NCI-H2196 (cell line): ENCODE results near the gene KIRREL2.
"Not testable (repeated sequence)": the region's sequence is repeated elsewhere in the genome, so short reads cannot be mapped to it uniquely, and the experiment has no call there.

ENCODE experiments used
- DNase-seq: peaks from one replicate; lab custom pipeline; 2025; ENCODE audit not compliant: unreplicated experiment; lab: John Stamatoyannopoulos, UW

KIRREL2 gene

DNA sequence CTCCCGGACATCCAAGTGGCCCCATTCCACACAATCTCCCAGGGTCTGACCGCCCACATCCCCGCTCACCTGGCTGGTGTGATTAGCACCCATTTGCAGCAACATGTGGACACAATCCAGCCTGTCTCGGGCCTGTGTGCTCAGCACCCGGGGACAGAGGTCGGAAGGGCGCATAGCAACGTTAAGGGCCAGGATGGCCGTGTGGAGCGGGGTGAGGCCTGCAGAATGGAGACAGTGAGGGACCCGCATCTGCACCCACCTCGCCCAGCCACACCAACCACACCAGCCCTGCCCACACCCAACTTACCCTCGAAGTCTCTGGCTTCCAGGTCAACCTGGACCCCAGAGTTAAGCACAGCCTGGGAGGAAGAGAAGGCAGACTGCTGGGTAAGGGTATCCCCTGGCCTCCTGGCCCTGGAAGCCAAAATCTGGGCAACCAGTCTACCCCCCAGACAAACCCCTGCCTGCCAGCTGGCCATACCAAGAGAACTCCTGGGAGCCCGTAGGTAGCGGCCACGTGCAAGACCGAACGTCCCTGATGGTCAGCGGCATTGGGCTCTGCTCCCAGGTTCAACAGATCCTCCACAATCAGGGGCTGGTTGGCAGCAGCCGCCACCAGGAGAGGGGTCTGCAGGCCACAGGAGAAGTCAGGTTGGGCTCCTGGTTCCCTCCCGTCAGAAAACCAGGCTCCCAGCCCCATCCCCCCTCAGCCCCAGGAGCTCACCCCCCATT, 39.4 kb downstream of the KIRREL2 start:
- no peak for DNase-seq

DNA sequence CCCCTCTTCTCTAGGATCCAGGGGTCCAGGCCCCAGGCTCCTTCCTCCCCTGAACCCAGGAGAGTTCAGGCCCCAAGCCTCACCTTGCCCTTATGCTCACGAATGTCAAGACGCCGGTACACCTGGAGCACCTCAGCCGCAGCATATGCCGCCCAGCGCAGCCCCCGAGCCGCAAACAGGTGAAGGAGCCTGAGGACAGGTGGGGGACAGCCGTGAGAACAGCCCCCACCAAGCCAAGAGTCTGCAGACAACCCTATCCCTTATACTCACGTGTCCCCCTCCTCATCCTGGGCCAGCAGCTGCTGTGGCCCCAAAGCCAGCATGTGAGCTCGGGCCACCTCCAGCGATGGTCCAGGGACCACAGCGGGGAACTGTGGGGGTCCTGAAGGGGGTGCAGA, 39.9 kb downstream of the KIRREL2 start:
- no peak for DNase-seq

DNA sequence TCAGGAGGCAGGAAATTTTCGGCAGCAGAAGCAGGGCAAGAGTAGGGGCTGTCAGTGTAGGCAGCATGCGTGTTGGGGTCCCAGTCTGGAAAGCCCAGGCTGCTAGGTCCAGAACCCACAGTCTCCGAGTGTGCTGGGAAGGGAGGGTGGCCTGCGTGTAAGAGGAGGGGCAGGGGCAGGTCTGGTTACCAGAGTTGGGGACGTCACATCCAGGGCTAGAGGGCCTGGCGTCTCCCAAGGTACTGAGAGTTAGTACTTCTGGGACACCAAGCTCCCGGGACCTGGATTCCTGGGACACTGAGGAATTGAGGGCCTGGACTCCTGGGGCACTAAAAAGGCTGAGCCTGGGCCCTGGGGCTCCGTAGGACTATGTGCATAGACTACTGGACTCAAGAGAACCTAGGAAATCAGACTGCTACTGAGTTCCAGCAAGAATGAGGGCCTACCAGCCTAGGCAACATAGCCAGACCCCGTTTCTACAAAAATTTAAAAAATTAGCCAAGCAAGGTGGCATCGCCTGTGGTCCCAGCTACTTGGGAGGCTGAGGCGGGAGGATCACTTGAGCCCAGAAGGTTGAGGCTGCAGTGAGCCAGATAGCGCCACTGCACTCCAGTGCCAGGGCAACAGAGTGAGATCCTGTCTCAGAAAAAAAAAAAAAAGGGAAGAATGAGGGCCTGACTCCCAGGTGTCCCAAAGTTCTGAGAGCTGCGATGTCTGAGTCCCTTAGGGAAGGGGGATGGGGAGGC, 41.2 kb downstream of the KIRREL2 start:
- no peak for DNase-seq

DNA sequence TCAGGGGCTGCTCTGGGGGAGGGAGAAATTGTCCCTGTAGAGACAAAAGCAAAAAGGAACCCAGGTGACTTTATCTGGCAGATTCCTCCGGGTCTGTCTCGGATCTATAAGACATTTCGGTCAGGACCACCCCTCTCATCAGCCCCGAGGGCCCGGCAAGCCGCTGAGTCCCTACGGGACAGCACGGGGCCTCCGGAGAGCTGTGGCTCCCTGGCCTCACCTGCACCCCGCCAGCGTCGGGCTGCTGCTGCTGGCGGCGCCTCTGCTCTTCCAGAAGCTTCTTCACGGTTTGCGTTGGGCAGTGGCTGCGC, 41.7 kb downstream of the KIRREL2 start:
- no peak for DNase-seq

DNA sequence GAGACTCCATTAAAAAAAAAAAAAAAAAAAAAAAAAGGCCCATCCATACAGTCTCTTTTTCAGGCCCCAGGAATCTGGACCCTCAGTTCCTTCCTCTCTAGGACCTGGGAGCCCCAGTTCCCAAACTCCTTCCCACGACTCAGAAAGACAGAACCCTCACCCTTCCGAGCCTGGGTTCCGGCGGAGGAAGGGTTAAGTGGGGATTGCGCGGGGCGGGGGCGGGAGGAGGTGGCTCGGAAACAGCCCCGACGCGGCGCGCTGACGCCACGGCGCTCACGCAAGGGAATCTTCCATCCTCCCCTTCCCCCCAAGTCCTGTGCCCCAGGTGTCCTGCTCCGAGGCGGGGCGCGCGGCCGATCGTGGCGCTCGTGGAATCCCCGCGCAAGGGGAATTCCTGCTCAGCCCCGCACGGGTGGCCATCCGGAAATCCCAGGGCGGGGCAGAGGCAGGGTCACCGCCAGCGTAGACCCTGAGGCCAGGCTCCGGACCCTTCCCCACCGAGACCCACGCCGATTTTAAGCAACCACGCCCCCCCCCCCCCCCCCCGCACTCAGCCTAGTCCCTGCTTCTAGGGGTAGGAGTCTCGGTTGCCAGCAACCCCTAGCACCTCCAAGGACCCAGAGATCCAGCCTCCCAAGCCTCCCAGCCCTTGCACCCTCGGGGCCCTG, 43.0 kb downstream of the KIRREL2 start:
- DNase-seq: peak; percentile 86

DNA sequence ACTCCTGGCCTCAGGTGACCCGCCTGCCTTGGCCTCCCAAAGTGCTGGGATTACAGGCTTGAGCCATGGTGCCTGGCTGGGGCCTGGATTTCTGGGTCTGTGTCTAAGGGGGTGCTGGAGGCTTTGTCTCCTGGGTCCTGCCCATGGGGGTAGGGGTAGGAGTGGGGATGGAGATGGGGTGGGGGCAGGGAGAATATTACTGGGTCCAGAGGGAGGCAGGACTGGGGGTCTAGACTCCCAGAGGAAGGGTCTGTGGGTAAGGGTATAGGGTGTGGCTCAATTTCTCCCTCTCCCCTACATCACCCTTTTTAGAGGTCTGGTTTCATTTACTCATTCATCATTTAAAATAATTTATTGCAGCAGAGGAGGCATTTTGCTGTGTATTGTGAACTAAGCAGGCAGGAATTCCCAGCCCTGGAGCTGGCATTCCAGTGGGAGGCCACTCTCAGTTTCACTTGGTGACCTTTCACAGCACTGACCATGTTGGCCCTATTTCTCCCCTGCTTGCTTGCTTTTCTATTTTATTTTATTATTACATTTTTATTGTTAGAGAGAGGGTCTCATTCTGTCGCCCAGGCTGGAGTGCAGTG, 44.4 kb downstream of the KIRREL2 start:
- DNase-seq: no peak

DNA sequence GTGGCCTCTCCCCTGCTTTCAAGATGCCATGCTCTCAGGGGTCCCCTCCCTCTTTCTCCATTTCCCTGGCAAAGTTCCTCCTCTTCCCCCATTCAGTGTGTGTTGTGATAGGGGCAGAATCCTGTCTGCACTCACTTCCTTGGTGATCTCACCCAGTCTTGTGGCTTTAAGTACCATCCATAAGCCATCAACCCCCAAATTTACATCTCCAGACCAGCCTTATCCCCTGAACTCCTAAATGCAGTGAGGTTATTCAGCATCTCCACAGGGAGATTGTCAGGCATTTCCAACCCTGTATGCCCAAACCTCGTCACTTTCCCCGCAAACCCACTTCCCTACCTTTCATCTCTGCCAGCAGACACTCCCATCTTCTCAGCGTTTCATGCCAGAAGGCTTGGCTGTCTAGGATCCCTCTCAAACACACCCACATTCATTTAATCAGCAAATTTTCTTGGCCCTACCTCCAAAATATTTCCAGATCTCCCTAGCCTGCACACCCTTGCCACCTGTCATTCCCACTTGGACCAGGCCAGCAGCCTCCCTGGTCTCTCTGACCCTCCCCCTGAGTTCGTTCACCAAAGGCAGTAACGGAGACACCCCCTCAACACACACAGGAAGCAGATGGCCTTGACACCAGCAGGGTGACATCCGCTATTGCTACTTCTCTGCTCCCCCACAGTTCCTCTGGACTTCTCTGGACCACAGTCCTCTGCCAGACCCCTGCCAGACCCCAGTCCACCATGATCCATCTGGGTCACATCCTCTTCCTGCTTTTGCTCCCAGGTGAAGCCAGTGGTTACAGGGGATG, 45.3 kb downstream of the KIRREL2 start, which contains the start of gene HCST:
Gene HCST (plus strand): TSS at position 676 of the 808 bp plus-strand sequence. CDS start 65 bp downstream, at position 741.
- DNase-seq: no peak

DNA sequence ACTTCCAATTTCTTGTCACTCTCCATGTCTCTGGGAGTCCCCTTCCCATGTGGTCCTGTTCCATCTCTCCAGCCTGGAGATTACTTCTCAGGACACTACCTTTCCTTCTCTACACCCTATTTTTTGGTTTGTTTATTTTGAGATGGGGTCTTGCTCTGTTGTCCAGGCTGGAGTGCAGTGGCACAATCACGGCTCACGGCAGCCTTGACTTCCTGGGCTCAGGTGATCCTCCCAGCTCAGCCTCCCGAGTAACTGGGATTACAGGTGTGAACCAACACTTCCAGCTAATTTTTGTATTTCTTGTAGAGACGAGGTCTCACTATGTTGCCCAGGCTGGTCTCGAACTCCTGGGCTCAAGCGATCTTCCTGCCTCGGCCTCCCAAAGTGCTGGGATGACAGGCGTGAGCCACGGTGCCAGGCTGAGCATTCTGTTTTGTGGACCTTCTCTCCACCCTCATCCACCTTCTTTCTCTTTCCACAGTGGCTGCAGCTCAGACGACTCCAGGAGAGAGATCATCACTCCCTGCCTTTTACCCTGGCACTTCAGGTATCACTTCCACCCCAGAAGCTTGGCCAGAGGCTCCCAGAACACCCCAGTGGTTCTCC, 46.3 kb downstream of the KIRREL2 start:
- DNase-seq: no peak

DNA sequence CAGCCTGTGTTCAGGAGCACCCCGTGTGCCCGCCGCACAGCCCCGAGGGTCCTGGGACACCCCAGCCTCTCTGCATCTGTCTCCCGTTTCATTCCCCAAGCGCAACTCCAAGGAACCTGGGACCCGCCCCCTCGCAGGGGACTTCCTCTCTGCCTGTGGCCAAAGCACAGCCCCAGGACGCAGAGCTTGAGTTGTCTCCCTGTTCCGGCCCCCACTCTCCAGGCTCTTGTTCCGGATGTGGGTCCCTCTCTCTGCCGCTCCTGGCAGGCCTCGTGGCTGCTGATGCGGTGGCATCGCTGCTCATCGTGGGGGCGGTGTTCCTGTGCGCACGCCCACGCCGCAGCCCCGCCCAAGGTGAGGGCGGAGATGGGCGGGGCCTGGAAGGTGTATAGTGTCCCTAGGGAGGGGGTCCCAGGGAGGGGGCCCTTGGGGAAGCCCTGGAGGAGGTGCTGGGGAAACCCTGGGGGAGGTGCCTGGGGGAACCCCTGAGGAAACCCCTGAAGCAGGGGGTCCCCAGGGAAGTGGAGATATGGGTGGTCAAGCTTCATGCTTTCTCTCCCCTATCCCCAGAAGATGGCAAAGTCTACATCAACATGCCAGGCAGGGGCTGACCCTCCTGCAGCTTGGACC, 47.0 kb downstream of the KIRREL2 start:
- DNase-seq: peak; percentile 49

DNA sequence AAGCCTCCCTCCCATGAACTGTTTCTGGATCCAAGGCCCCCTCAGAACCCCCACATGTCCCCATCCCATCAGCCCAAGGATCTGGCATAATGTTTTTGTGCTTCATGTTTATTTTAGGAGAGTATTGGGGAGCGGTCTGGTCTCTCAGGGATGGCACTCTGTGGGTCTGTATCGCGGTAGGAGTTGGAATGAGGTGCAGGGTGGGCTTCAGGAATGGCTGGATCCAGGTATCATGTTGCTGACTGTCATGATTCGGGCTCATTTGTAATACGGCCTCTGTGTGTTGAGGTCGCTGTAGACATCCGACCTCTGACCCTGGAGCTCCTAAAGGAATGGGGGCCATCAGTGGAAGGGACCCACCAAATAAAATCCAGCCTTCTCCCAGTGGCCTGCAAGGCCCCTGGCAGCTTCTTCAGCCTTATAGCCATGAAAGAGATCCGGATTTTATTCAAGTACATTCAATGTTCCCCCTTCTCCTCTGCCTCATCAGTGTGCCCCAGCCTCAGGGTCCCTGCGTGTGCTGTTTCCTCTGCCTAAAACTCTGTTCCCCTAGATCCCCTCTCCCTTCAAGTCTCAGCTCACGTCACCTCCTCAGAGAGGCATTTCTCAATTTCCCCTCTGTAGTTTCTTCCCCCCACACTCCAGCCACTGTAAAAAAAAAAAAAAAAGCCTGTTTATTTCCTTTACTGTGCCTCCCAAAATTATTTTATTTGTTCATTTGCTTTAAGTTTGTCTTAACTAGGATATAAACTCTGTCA, 47.8 kb downstream of the KIRREL2 start:
- no peak for DNase-seq

DNA sequence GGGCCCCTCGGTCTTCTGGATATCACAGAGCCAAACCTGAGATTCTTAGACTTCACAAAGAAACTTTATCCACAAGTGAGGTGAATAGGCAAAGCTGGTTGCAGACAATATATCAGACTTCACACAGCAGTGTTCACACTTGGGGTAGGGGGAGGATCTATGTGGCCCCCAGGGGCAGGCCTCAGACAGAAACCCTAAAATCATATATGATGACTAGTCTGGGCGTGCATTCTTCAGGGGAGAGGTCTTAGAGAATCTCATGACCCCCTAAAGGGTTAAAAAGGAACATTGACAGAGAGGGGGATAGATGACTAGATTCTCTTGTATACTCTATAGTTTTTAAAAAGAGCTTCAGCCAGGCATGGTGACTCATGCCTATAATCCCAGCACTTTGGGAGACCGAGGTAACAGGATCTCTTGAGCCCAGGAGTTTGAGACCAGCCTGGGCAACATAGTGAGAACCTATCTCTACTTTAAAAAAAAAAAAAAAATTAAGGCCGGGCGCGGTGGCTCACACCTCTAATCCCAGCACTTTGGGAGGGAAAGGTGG, 48.5 kb downstream of the KIRREL2 start:
- no peak for DNase-seq

DNA sequence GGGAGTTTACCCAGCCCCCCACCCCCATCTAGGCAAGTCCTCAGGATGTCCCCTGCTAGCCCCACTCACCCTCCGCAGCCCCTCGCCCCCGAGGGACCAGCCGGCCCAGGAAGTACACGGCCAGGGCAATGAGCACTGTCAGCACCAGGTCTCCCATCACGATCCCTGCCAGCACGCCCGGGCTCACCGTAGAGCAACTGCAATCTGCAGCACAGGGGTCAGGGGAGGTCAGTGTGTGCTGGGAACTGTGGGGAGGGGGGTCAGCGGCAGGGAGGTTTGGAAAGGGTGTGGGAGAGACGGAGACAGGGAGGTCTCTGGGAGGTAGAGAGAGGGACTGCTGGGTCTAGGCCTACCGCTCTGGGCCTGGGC, 50.6 kb downstream of the KIRREL2 start:
- no peak for DNase-seq

DNA sequence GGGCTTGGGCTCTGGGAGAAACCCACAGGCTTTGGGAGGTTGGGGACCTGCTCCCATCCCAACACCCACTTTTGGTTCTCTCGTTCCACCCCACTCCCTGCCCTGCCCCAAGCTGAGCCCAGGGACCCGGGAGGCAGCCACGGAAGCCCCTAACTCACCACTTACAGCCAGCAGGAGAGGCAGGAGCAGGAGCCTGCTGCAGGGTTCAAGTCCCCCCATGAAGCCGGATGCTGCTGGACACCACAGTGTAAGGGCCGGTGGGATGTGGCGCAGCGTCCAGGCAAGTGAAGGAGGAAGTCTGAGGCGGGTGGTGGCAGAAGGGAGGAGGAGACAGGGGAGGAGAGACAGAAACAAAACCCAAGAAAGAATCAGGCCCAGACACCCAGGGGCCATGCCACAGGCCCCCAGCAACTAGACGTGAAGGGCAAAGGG, 51.3 kb downstream of the KIRREL2 start, which contains the start of gene TYROBP:
Gene TYROBP (minus strand): TSS at position 286 of the 432 bp plus-strand sequence. CDS start 67 bp downstream, at position 219.
- DNase-seq: no peak

DNA sequence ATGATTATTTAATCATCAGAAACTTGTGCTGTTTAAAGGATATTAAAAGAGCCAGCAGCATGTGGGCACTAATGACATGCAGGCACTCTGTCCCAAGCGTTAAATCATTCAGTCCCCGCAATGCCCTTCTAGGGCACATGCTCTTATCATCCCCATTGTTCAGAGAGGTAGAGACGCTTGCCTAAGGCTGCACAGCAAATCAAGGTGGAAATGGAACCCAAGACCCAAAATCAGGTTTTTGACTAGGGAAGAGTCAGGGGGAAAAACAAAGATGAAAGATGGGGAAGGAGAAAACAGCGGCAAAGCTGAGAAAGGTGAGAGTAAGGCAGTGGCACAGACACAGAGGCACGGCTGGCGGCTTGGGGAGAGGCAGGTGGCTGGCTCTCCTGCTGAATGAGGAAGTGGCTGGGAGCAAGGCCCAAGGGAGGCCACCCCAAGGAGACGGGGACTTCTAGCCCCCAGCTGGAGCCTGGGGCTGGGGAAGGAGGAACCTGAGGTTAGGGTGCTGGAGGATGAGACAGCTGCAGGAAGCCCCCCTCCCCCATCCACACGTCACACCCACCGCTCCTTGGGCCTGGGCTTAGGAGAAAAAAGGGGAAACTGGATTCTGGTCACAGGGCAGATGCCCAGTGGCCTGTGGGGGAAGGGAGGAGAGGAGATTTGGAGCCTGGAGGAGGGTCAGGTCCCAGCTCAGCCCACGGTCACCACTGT, 52.4 kb downstream of the KIRREL2 start:
- DNase-seq: no peak

DNA sequence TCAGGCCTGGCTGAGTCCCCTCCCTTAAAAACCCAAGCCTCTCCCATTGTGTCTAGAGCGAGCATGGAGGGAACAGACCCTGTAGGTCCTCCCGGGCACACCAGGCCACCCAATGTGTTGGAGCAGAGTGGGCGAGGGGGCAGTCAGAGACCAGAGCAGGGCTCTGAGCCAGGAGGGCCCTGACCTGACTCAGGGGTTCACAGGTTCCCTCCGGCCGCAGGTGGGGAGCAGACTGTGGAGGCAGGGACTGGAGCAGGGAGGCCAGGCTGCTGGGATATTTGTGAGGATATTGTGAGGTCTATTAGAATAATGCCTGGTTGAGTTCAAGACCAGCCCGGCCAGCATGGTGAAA, 52.9 kb downstream of the KIRREL2 start:
- DNase-seq: no peak

DNA sequence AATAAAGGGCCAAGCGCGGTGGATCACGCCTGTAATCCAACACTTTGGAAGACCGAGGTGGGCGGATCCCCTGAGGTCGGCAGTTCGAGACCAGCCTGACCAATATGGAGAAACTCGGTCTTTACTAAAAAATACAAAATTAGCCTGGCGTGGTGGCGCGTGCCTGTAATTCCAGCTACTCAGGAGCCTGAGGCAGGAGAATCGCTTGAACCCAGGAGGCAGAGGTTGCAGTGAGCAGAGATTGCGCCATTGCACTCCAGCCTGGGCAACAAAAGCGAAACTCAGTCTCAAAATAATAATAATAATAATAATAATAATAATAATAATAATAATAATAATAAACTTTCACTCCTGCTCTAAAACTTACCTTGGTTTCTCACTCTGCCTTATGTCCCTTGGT, 53.6 kb downstream of the KIRREL2 start:
- not testable (repeated sequence) for DNase-seq

DNA sequence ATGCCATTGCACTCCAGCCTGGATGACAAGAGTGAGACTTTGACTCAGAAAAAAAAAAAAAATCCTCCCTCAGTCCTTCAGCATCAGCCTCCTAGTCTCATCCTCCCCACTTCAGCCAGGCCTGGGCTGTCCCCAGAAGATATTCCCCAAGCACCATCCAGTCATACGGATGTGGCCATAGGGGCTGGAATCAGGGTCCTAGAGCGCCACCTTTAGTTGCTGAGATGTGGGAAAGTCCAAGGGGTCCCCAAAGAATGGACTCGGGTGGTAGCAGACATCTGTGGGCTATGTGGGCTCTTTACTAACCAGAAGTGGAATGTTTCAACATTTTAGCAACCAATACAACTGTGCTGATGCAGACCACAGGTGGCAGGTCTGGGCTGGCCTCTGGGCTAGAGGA, 54.5 kb downstream of the KIRREL2 start:
- no peak for DNase-seq

DNA sequence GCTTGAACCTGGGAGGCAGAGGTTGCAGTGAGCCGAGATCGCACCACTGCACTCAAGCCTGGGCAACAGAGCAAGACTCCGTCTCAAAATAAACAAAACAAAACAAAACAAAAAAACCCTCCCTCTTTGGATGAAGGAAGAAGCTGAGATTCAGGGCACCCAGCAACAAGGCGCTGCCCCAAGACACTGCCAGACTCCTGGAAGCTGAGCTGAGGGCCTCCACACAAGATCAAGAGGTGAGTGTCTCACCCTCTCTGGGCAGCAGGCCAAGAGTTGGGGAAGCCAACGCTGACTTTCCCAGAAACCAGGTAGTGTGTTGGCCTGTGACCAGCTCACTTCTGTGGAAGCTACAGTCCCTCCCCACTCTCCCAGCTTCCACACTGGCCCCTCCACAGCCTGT, 55.1 kb downstream of the KIRREL2 start:
- DNase-seq: peak; percentile 91
